H1 (cell line): ENCODE results near the gene TRIM7.

ENCODE experiments used
- CBX8 ChIP-seq: fragments of 300-800, 300-1000 bp; sonication (generic); IDR thresholded peaks from 2 replicates; pipeline ENCODE4 v1.7.1; 2016; ENCODE audit warnings: low read depth, low read length, borderline replicate concordance
- GABPA ChIP-seq: IDR thresholded peaks from 2 replicates; pipeline ENCODE4 v1.6.1; 2011; ENCODE audit warnings: mild to moderate bottlenecking, low read length, moderate library complexity, borderline replicate concordance; ENCODE audit not compliant: insufficient read depth
- TF ChIP-seq, protein P1 (sequence below), 3 experiments: IDR thresholded peaks; 1 replicate in 2 of 3; 2 replicates in 1 of 3; pipeline versions ENCODE4 v1.5.1 to v1.6.1; 2011; ENCODE audit warnings: low read length in 3 of 3, mild to moderate bottlenecking in 3 of 3, inconsistent platforms in 2 of 3, low read depth in 1 of 3, moderate library complexity in 1 of 3; ENCODE audit not compliant: insufficient read depth in 1 of 3; ENCODE audit errors: control extremely low read depth in 1 of 3
- TF ChIP-seq, protein P2 (sequence below): IDR thresholded peaks from 2 replicates; pipeline ENCODE4 v1.6.1; 2012; ENCODE audit warnings: inconsistent platforms

DNA sequence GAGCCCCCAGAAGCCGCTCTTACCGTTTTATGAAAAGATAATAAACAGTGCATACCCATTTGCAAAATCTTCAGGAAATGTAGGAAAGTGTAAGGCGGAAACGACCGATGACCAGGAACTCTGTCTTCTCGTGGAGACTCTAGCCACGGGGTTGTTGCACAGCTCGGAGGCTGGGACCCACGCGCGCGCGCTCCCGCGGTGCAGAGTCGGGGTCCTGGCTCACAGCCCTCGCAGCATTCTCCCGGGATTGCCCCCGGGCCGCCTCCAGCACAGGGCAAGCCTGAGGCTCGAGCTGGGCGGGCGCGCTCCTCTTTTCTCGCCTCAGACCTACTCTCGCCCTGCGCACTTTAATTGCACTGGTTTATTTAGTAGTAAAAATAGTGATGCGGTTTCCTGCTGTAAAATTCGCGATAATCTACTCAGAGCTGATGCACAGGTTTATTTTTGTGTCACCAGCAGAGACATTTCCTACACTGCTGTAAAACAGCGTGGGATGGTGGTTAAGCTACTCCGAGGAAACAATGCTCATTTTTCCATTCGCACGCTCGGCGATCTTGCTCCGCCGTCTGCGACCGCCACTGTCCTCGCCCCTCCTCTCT is 15.5 kb downstream of the TRIM7 start:
- TF ChIP-seq, protein P1, sequence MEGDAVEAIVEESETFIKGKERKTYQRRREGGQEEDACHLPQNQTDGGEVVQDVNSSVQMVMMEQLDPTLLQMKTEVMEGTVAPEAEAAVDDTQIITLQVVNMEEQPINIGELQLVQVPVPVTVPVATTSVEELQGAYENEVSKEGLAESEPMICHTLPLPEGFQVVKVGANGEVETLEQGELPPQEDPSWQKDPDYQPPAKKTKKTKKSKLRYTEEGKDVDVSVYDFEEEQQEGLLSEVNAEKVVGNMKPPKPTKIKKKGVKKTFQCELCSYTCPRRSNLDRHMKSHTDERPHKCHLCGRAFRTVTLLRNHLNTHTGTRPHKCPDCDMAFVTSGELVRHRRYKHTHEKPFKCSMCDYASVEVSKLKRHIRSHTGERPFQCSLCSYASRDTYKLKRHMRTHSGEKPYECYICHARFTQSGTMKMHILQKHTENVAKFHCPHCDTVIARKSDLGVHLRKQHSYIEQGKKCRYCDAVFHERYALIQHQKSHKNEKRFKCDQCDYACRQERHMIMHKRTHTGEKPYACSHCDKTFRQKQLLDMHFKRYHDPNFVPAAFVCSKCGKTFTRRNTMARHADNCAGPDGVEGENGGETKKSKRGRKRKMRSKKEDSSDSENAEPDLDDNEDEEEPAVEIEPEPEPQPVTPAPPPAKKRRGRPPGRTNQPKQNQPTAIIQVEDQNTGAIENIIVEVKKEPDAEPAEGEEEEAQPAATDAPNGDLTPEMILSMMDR (IDR thresholded peaks at IDR 0.05; ENCODE audit: control extremely low read depth in 1 of 3, insufficient read depth in 1 of 3, low read depth in 1 of 3, low read length in 3 of 3): no peak
- TF ChIP-seq GABPA: no peak
- no peak for TF ChIP-seq CBX8
- TF ChIP-seq, protein P2, sequence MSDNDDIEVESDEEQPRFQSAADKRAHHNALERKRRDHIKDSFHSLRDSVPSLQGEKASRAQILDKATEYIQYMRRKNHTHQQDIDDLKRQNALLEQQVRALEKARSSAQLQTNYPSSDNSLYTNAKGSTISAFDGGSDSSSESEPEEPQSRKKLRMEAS: no peak
